ENCODE measurements around the gene RAB4B. TPM values are rescaled to one million over a fixed set of nuclear protein-coding genes. Genes with fewer than 3 reads are reported as not detected.
"Not testable (repeated sequence)": the region's sequence is repeated elsewhere in the genome, so short reads cannot be mapped to it uniquely, and the experiment has no call there.

Gene RAB4B
- total RNA-seq, 4 donors from 2014 or later = 12.4 to 20.7 (median 17.0) TPM

DNA sequence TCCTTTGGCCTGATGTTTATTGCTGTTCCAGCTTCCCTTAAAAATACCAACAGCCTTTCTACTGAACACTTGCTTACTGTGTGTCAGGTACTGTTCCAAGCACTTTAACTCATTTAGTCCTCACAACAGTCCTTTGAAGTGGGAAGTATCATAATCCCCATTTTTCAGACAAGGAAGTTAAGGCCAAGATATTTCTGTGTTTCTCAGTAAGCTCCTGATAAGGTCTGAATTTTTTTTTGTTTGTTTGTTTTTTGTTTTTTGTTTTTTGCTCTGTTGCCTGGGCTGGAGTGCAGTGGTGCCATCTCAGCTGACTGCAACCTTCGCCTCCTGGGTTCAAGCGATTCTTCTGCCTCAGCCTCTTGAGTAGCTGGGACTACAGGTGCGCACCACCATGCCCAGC is 19.6 kb upstream of the RAB4B start:
- 98% methylated on average over 3 of the region's 3 CpGs for WGBS
- TF ChIP-seq POLR2AphosphoS5 (IDR thresholded peaks at IDR 0.05) (no peak), EP300 (IDR thresholded peaks at IDR 0.05) (no peak), POLR2A (IDR thresholded peaks at IDR 0.05) (no peak)
- TF ChIP-seq, protein P1, sequence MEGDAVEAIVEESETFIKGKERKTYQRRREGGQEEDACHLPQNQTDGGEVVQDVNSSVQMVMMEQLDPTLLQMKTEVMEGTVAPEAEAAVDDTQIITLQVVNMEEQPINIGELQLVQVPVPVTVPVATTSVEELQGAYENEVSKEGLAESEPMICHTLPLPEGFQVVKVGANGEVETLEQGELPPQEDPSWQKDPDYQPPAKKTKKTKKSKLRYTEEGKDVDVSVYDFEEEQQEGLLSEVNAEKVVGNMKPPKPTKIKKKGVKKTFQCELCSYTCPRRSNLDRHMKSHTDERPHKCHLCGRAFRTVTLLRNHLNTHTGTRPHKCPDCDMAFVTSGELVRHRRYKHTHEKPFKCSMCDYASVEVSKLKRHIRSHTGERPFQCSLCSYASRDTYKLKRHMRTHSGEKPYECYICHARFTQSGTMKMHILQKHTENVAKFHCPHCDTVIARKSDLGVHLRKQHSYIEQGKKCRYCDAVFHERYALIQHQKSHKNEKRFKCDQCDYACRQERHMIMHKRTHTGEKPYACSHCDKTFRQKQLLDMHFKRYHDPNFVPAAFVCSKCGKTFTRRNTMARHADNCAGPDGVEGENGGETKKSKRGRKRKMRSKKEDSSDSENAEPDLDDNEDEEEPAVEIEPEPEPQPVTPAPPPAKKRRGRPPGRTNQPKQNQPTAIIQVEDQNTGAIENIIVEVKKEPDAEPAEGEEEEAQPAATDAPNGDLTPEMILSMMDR (IDR thresholded peaks at IDR 0.05) = no peak
- peaks cover 35% of the 10 kb centered on the region for H3K4me1 ChIP-seq

DNA sequence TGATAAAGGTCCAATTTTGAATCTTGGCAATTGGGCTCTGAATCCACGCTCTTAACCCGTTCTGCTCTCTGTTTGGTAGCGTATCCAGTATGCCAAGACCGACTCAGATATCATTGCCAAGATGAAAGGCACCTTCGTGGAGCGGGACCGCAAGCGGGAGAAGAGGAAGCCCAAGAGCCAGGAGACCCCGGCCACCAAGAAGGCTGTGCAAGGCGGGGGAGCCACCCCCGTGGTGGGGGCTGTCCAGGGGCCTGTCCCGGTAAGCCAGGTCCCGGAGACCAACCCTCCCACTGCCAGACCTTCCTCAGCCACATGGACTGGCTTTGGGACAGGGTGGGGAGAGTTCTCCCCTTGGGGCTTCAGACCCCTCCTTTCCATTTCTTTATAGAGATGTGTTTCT is 18.7 kb upstream of the RAB4B start:
- Histone ChIP-seq H3K36me3 (peaks cover 71% of the 10 kb centered on the region), H3K9me3 (no peaks in the 10 kb centered on the region), H3K27me3 (no peaks in the 10 kb centered on the region), H3K4me3 (no peak overlapping the region), H3K27ac (no peak overlapping the region), H3K4me1 (peaks cover 26% of the 10 kb centered on the region)
- DNase-seq (ENCODE audit: low spot score in 2 of 2) = no peak
- no peak for TF ChIP-seq POLR2AphosphoS5 (IDR thresholded peaks at IDR 0.05)
- TF ChIP-seq POLR2A (IDR thresholded peaks at IDR 0.05) = no peak
- TF ChIP-seq, protein P1 (IDR thresholded peaks at IDR 0.05) = no peak
- no peak for TF ChIP-seq EP300 (IDR thresholded peaks at IDR 0.05)
- 91% methylated on average over 9 of the region's 13 CpGs for WGBS

More for the DNA sequence above, 19.6 kb upstream of the RAB4B start:
- Histone ChIP-seq H3K27me3 (no peaks in the 10 kb centered on the region), H3K9me3 (no peaks in the 10 kb centered on the region), H3K4me3 (no peak overlapping the region), H3K36me3 (peaks cover 62% of the 10 kb centered on the region), H3K27ac (no peak overlapping the region)
- DNase-seq (ENCODE audit: low spot score in 2 of 2) = no peak

DNA sequence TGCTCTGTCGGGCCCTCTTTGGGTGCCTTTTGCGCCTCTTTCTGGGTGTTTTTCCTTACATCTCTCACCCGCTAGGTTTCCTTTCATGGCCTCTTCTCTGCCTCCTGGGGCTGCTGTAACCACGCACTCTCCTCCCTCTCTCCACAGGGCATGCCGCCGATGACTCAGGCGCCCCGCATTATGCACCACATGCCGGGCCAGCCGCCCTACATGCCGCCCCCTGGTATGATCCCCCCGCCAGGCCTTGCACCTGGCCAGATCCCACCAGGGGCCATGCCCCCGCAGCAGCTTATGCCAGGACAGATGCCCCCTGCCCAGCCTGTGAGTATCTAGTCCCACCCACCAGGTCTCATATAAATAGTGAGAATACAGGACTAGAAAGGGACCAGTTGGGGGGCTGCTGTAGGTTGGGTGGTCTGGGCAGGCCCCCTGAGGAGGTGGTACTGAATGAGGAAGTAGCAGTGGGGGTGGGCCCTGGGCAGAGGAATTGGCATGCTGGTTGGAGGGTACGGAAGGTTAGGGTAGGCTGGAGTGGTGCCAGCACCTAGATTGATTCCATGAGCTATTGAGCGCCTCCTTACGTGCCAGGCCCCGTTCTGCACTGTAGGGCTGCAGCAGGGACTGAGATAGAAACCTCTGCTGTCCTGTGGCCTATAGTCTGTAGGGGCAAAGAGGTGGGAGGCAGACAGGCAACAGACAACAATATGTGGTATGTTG is 15.1 kb upstream of the RAB4B start:
- H3K27ac ChIP-seq = no peak overlapping the region
- H3K36me3 ChIP-seq = peaks cover 88% of the 10 kb centered on the region
- no peak for DNase-seq (ENCODE audit: low spot score in 2 of 2)
- no peaks in the 10 kb centered on the region for H3K9me3 ChIP-seq
- H3K4me1 ChIP-seq = no peaks in the 10 kb centered on the region
- H3K27me3 ChIP-seq = no peaks in the 10 kb centered on the region
- TF ChIP-seq EP300 (IDR thresholded peaks at IDR 0.05) (no peak), POLR2A (IDR thresholded peaks at IDR 0.05) (no peak), POLR2AphosphoS5 (IDR thresholded peaks at IDR 0.05) (no peak)
- TF ChIP-seq, protein P1 (IDR thresholded peaks at IDR 0.05) = no peak
- H3K4me3 ChIP-seq = no peak overlapping the region
- 87% methylated on average over 17 of the region's 17 CpGs for WGBS

DNA sequence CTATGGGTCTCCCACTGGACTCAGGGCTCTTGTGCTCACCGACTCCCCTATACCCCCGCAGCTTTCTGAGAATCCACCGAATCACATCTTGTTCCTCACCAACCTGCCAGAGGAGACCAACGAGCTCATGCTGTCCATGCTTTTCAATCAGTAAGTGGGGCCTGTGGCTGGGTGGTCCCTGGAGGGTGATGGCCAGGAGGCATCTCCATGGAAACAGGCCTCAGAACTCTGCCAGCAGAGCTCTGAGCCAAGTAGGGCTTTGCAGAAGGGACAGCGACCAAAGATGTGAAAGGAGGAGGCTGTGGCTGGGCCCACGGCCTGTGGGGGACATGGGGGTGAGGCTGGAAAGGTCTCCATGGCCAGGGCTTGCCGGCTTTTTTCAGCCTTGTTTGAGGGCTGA is 14.5 kb upstream of the RAB4B start:
- DNase-seq (ENCODE audit: low spot score in 2 of 2) = no peak
- Histone ChIP-seq H3K4me3 (no peak overlapping the region), H3K36me3 (peaks cover 82% of the 10 kb centered on the region), H3K9me3 (no peaks in the 10 kb centered on the region), H3K27ac (no peak overlapping the region), H3K4me1 (no peaks in the 10 kb centered on the region), H3K27me3 (no peaks in the 10 kb centered on the region)
- TF ChIP-seq, protein P1 (IDR thresholded peaks at IDR 0.05) = no peak
- TF ChIP-seq POLR2AphosphoS5 (IDR thresholded peaks at IDR 0.05) (no peak), EP300 (IDR thresholded peaks at IDR 0.05) (no peak), POLR2A (IDR thresholded peaks at IDR 0.05) (no peak)
- 94% methylated on average over 7 of the region's 7 CpGs for WGBS

DNA sequence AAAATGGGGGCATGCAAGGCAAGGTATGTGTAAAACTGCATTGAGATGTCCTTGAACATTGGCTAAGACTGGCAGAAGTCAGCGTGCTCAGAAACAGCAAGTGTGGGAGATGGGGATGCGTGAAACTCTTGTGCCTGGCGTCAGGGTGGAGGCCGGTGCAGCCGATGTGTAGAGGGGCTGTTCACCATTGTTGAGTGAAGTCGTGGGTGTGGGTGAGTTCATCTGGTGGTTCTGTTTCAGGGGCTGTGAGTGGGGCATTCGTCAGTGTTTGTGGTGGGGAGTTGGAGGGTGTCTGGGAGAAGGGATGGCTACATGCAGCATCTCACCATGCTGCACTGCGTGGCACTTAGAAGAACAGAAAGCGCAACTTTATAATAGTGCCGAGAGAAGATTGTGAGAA is 14.1 kb upstream of the RAB4B start:
- no peaks in the 10 kb centered on the region for H3K27me3 ChIP-seq
- TF ChIP-seq POLR2A (IDR thresholded peaks at IDR 0.05) = no peak
- TF ChIP-seq, protein P1 (IDR thresholded peaks at IDR 0.05) = no peak
- no peak for TF ChIP-seq EP300 (IDR thresholded peaks at IDR 0.05)
- no peak for TF ChIP-seq POLR2AphosphoS5 (IDR thresholded peaks at IDR 0.05)
- no peak overlapping the region for H3K4me3 ChIP-seq
- H3K4me1 ChIP-seq = no peaks in the 10 kb centered on the region
- H3K36me3 ChIP-seq = peaks cover 78% of the 10 kb centered on the region
- 91% methylated on average over 10 of the region's 10 CpGs for WGBS
- no peak overlapping the region for H3K27ac ChIP-seq
- no peak for DNase-seq (ENCODE audit: low spot score in 2 of 2)
- H3K9me3 ChIP-seq = no peaks in the 10 kb centered on the region

DNA sequence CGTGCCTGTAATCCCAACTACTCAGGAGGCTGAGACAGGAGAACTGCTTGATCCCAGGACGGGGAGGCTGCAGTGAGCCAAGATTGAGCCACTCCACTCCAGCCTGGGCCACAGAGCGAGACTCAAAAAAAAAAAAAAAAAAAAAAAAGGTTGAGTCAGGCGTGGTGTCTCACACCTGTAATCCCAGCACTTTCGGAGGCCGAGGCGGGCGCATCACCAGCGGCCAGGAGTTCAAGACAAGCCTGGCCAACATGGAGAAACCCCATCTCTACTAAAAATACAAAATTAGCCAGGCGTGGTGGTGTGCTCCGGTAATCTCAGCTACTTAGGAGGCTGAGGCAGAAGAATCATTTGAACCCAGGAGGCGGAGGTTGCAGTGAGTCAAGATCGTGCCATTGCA is 11.7 kb upstream of the RAB4B start:
- WGBS = 96% methylated on average over 13 of the region's 13 CpGs
- H3K9me3 ChIP-seq; DNase-seq (ENCODE audit: low spot score in 2 of 2); H3K27ac ChIP-seq; H3K4me1 ChIP-seq; H3K27me3 ChIP-seq; H3K4me3 ChIP-seq: not testable (repeated sequence)
- H3K36me3 ChIP-seq = peaks cover 53% of the 10 kb centered on the region
